HL-60 (cell line): ENCODE measurements around the gene SLC51B.

ENCODE experiments used
- DNase-seq, 2 experiments: peaks; one replicate each; pipeline ENCODE4 v3.0.0-alpha.2; 2010 to 2020; ENCODE audit warnings: low read depth in 1 of 2, low spot score in 1 of 2
- H3K27ac ChIP-seq: fragments of 250-450 bp; sonication (Bioruptor Pico); replicated peaks from 2 replicates; pipeline ENCODE4 v1.5.1; 2020; ENCODE audit warnings: mild to moderate bottlenecking, moderate library complexity
- H3K27me3 ChIP-seq: fragments of 250-450 bp; sonication (Bioruptor Pico); 2 replicates; pipeline ENCODE4 v1.5.1; 2021; ENCODE audit warnings: mild to moderate bottlenecking, moderate library complexity; ENCODE audit not compliant: insufficient read depth, poor library complexity, severe bottlenecking
- H3K4me3 ChIP-seq: replicated peaks from 2 replicates; pipeline ENCODE4 v1.5.1; 2011; ENCODE audit warnings: mild to moderate bottlenecking, control low read depth, low read length; ENCODE audit not compliant: insufficient read depth
- CTCF ChIP-seq: IDR thresholded peaks from one replicate; pipeline ENCODE4 v1.5.1; 2011; ENCODE audit warnings: low read length, control low read depth, inconsistent platforms; ENCODE audit not compliant: insufficient read depth
- GABPA ChIP-seq: IDR thresholded peaks from 2 replicates; pipeline ENCODE4 v1.6.1; 2012; ENCODE audit warnings: low read depth
- POLR2AphosphoS5 ChIP-seq: IDR thresholded peaks from 2 replicates; pipeline ENCODE4 v1.6.1; 2012; ENCODE audit warnings: low read depth
- SPI1 ChIP-seq: IDR thresholded peaks from 2 replicates; pipeline ENCODE4 v1.6.1; 2012; ENCODE audit warnings: low read depth, mild to moderate bottlenecking, borderline replicate concordance
- TF ChIP-seq, protein P1 (sequence below): IDR thresholded peaks from 2 replicates; pipeline ENCODE4 v1.6.1; 2012; ENCODE audit warnings: low read depth; ENCODE audit not compliant: insufficient replicate concordance

Gene SLC51B

GRCh38 chr15:65059931-65060596 is 14.9 kb downstream of the SLC51B start:
- H3K4me3 ChIP-seq, result no peak overlapping the region
- DNase-seq, result no peak
- no peak for TF ChIP-seq GABPA
- TF ChIP-seq SPI1, result no peak; the same call in 1 of the 2 replicates
- no peak for TF ChIP-seq CTCF
- no peak for TF ChIP-seq POLR2AphosphoS5
- TF ChIP-seq, protein P1, sequence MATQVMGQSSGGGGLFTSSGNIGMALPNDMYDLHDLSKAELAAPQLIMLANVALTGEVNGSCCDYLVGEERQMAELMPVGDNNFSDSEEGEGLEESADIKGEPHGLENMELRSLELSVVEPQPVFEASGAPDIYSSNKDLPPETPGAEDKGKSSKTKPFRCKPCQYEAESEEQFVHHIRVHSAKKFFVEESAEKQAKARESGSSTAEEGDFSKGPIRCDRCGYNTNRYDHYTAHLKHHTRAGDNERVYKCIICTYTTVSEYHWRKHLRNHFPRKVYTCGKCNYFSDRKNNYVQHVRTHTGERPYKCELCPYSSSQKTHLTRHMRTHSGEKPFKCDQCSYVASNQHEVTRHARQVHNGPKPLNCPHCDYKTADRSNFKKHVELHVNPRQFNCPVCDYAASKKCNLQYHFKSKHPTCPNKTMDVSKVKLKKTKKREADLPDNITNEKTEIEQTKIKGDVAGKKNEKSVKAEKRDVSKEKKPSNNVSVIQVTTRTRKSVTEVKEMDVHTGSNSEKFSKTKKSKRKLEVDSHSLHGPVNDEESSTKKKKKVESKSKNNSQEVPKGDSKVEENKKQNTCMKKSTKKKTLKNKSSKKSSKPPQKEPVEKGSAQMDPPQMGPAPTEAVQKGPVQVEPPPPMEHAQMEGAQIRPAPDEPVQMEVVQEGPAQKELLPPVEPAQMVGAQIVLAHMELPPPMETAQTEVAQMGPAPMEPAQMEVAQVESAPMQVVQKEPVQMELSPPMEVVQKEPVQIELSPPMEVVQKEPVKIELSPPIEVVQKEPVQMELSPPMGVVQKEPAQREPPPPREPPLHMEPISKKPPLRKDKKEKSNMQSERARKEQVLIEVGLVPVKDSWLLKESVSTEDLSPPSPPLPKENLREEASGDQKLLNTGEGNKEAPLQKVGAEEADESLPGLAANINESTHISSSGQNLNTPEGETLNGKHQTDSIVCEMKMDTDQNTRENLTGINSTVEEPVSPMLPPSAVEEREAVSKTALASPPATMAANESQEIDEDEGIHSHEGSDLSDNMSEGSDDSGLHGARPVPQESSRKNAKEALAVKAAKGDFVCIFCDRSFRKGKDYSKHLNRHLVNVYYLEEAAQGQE, result no peak
- no peaks in the 10 kb centered on the region for H3K27me3 ChIP-seq
- no peak overlapping the region for H3K27ac ChIP-seq

DNA sequence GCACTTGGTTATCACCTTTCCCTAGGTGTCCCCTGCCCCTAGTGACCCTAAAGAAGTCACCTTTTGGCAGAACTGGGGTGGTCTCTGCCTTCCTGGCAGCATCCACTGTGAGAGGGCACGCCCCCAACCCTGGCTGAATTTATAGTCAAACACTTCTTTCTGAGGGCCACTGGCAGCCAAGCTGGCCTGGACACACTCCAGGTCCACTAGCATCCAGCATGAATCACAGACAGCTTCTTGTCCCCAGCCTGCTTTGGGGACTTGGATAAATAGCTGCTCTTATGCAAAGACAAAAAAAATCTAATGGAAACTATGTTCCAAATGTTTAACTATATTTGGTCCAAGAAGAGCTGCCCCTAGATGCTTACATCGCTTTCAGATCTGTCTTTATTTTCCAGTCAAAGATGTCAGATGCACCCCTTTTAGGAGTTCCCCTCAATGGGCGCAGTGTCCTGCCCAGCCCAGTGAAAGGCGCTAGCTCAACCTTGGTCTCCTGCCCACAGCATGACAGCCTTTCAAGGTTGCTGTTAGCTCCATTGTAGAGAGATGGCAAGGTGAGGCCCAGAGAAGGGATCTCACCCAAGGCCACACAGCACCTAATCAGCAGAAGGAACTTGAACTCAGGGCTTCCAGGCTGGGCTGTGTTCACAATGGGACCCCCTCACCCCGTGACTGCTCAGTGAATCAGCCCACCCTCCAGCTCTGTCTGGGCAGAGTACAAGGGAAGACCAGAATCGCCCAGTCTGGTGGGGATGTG is 15.6 kb downstream of the SLC51B start:
- H3K27ac ChIP-seq, result no peak overlapping the region
- TF ChIP-seq POLR2AphosphoS5, result no peak
- no peak for TF ChIP-seq GABPA
- no peak for TF ChIP-seq CTCF
- no peak for TF ChIP-seq SPI1
- TF ChIP-seq, protein P1, result no peak
- DNase-seq, result no peak
- no peak overlapping the region for H3K4me3 ChIP-seq
- peaks cover 4% of the 10 kb centered on the region for H3K27me3 ChIP-seq

DNA sequence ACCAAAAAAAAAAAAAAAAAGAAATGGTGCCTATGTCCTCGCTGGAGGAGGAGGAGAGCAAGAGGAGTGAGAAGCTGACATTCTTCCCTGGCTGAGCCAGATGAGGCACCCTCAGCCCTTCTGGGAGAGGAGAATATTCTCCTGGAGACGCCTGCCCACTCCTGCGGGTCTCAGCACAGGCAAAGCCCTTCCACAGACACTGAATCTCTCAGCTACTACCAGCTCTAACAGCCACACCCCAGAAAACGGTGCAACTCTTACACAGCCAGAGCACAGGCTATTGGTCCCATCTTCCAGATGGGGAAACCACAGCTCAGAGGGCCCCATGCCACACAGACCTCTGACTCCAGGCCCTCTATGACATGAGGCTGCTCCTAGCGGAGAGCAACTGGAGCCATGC is 16.9 kb downstream of the SLC51B start:
- TF ChIP-seq SPI1 (no peak), POLR2AphosphoS5 (no peak), GABPA (no peak), CTCF (no peak)
- TF ChIP-seq, protein P1, result no peak
- no peak overlapping the region for H3K4me3 ChIP-seq
- peaks cover 14% of the 10 kb centered on the region for H3K27me3 ChIP-seq
- H3K27ac ChIP-seq, result no peak overlapping the region
- DNase-seq, result no peak
